Activated naive CD8-positive, alpha-beta T cell treated with anti-CD3 and anti-CD28 coated beads, Interleukin-2, amount 50 U/mL, for 24 hours (primary cell): ENCODE data around the gene SPATA1.

Source experiments
- ATAC-seq: fragments of 150-1000 bp; cut with Tn5 transposase; one replicate; pipeline ENCODE4 v1.10.0; 2021
- DNase-seq: peaks from one replicate; pipeline ENCODE4 v3.0.0; 2021
- H3K27ac Mint-ChIP-seq: one replicate; pipeline ENCODE4 v1.8.0; 2021; ENCODE audit warnings: mild to moderate bottlenecking, mixed read lengths
- H3K27me3 Mint-ChIP-seq: one replicate; pipeline ENCODE4 v1.8.0; 2021; ENCODE audit warnings: mixed read lengths
- H3K36me3 Mint-ChIP-seq: one replicate; pipeline ENCODE4 v1.8.0; 2021; ENCODE audit warnings: low read depth, mixed read lengths
- H3K4me1 Mint-ChIP-seq: one replicate; pipeline ENCODE4 v1.8.0; 2021; ENCODE audit warnings: mixed read lengths
- H3K4me3 Mint-ChIP-seq: one replicate; pipeline ENCODE4 v1.8.0; 2021; ENCODE audit warnings: mild to moderate bottlenecking, moderate library complexity, mixed read lengths
- H3K9me3 Mint-ChIP-seq: one replicate; pipeline ENCODE4 v1.8.0; 2021; ENCODE audit warnings: mixed read lengths

SPATA1 gene, protein sequence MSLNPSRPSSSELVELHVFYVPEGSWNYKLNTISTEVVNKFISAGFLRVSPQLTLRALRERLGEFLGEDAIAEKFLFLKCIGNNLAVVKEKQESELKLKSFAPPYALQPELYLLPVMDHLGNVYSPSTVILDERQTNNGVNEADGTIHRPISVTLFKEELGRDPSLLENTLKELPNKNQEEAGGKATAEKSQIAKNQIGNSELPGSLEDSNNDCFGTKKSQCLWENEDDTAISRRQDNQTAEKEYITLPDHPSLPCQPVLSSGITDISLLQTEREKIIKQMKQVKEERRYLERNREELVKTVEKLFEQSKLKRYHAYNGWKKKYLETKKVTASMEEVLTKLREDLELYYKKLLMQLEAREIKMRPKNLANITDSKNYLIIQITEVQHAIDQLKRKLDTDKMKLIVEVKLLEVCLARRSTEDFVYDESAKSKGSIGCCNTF

DNA sequence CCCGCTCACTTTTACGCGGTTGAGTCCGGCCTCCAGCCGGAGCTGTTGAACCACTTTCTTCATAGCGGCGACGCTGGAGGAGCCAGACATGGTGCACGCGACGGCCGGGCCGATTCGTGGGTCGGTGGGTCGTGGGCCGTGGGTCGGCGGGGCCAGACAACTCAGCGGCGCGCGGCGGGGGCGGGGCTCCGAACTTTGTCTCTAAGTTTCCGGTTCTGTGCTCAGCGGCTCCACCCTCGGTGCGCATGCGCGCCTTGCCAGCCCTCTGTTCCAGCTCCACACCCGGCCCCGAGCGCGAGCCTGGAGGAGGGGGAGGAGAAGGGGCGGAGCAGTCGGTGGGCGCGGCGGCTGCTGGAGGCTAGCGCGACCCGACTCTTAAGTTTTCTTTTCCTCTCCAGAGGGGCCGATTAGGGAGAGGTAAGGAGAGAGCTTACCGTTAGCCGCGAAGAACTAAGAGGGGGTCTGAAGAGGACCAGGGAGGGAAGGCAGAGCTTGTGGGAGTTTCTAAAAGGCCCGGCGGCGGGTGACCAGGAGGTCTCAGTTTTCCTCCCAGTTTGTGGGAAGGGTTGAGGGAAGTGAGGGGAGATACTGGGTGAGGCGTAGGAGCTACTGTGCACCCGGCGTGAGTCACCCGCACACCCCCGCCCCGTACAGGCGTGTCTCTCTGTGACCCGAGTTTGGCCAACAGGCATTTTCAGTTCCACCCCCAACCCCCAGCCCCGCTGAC lies at the start of gene SPATA1, which contains the start of gene GNG5:
SPATA1 (plus strand) TSS at position 385 of the 727 bp plus-strand sequence. CDS start 9,974 bp downstream, outside the sequence.
GNG5 (minus strand) TSS at position 580 of the 727 bp plus-strand sequence; CDS start at position 90, 490 bp downstream.
- H3K4me1 Mint-ChIP-seq = peaks cover 48% of the 10 kb centered on the region
- peak; percentile 82 for ATAC-seq
- H3K4me3 Mint-ChIP-seq = peak within 1 kb of the TSS; percentile 97
- no peaks in the 10 kb centered on the region for H3K9me3 Mint-ChIP-seq
- DNase-seq = peak; percentile 99
- no peaks in the 10 kb centered on the region for H3K27me3 Mint-ChIP-seq
- H3K27ac Mint-ChIP-seq = peak within 1 kb of the TSS; percentile 98
- H3K36me3 Mint-ChIP-seq = peaks cover 17% of the 10 kb centered on the region

GRCh38 chr1:84462118-84462517 lies 44.1 kb upstream of the SPATA1 start:
- no peak for DNase-seq
- H3K4me1 Mint-ChIP-seq = no peaks in the 10 kb centered on the region
- no peaks in the 10 kb centered on the region for H3K9me3 Mint-ChIP-seq
- no peak for ATAC-seq
- H3K36me3 Mint-ChIP-seq = no peaks in the 10 kb centered on the region
- H3K27ac Mint-ChIP-seq = no peak overlapping the region
- no peak overlapping the region for H3K4me3 Mint-ChIP-seq
- H3K27me3 Mint-ChIP-seq = peaks cover 27% of the 10 kb centered on the region

DNA sequence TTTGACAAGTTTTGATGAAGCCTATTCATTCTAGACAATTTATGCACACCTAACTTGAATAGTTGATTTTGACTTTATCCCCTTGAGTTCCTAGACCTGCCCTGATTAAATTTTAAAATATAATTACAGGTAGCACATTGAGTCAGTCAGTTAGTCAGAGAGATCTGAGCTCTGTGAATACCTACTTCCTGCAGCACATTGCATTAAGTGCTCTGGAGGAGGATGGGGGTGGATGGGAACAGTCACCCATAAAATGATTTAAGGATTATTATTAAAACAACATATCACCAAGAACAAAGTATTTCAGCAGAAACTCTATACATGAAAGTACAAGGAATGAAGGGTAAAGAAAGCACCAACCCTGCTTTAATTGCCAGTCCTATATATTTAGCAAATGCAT lies 38.9 kb upstream of the SPATA1 start:
- no peaks in the 10 kb centered on the region for H3K36me3 Mint-ChIP-seq
- H3K9me3 Mint-ChIP-seq = no peaks in the 10 kb centered on the region
- no peak overlapping the region for H3K27ac Mint-ChIP-seq
- no peak overlapping the region for H3K4me3 Mint-ChIP-seq
- ATAC-seq (no peak), DNase-seq (no peak)
- H3K27me3 Mint-ChIP-seq = peaks cover 46% of the 10 kb centered on the region
- no peaks in the 10 kb centered on the region for H3K4me1 Mint-ChIP-seq

- H3K4me3 Mint-ChIP-seq = no peak overlapping the region
- H3K27me3 Mint-ChIP-seq = peaks cover 40% of the 10 kb centered on the region
- no peak overlapping the region for H3K27ac Mint-ChIP-seq
- peaks cover 18% of the 10 kb centered on the region for H3K4me1 Mint-ChIP-seq
- H3K36me3 Mint-ChIP-seq = peaks cover 10% of the 10 kb centered on the region
- ATAC-seq (no peak), DNase-seq (no peak)
- peaks cover 17% of the 10 kb centered on the region for H3K9me3 Mint-ChIP-seq
Observed at GRCh38 chr1:84476225-84476624, 30.0 kb upstream of the SPATA1 start.

DNA sequence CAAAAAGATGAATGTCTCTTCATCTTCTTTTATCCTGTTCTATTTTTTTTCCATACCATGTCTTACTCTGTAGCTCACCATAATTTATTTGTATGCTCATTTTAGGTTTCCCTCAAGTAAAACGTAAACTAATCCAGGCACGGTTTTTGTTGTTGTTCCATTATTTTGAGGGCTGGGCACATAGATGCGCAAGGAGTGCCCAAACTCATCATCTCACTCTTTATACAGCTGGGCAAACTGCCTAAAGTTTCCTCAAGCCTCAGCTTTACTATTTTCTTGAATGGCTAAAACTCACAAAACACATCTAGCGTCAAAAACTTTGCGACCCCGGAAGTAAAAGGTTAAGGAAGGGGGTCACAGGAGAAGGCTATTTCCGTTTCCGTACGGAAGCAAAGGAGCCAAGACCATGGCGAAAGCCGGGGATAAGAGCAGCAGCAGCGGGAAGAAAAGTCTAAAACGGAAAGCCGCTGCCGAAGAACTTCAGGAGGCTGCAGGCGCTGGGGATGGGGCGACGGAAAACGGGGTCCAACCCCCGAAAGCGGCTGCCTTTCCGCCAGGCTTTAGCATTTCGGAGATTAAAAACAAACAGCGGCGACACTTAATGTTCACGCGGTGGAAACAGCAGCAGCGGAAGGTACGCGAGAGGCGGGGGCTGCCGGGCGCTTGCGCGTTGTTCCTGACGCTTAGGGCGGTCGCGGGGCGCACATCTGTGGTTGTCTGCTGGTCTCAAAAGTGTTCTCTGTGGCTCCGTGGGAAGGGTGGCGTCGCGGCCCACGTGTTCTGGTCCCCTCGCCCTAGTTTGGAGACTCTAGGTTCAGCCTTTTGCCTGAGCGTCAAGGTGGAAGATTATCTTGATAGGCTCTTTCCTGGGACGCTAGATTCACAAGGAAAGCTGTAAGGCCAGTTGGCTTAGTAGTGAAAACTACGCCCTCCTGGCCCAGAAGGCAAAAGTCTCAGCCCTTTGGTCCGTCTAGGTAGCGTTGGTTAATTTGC lies 27.0 kb upstream of the SPATA1 start, which contains the start of gene RPF1:
RPF1 (plus strand) TSS at position 391 of the 993 bp plus-strand sequence; CDS start at position 407, 16 bp downstream.
- Mint-ChIP-seq H3K36me3 (peaks cover 32% of the 10 kb centered on the region), H3K4me3 (peak within 1 kb of the TSS; percentile 98), H3K27me3 (peaks cover 26% of the 10 kb centered on the region), H3K27ac (peak within 1 kb of the TSS; percentile 97), H3K9me3 (peaks cover 17% of the 10 kb centered on the region), H3K4me1 (peaks cover 39% of the 10 kb centered on the region)
- DNase-seq (peak; percentile 78), ATAC-seq (peak; percentile 97)

DNA sequence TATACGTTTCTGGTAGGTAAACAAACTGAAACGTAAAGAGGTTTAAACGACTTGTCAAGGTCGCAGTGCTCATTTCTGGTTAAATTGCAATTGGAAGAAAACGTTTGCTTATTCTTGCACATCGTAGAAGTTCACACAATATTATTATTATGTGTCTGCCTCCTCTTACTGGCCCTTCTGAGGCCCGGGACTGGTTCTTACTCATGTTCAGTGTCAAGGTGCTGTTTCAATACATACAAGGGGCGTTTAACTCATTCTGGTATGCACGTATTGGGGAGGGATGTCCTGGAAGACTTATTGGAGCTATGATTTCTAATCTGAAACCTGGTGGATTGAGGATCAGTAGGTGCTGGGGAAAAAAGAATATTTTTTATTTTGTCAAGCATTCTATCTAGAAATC lies 26.2 kb upstream of the SPATA1 start:
- Mint-ChIP-seq H3K4me3 (peak overlapping the region; percentile 98), H3K27ac (peak overlapping the region; percentile 97), H3K27me3 (peaks cover 20% of the 10 kb centered on the region), H3K9me3 (peaks cover 17% of the 10 kb centered on the region), H3K36me3 (peaks cover 40% of the 10 kb centered on the region), H3K4me1 (peaks cover 41% of the 10 kb centered on the region)
- no peak for DNase-seq
- ATAC-seq = no peak

DNA sequence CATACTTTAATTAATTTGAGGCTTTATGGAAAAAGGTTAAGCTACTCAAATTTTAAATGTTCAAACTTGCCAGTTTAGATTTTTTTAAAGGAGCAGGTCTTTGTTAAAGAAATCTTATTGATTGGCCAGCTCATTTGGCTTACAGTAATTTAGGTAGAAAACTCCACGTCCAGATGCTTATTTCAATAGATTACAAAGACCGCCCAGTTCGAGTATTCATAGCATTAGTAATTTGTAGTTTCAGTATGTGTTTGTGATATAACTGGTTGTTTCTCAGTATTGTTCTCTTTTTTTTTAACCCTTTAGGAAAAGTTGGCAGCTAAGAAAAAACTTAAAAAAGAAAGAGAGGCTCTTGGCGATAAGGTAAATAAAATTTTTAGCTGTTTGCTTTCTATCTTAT lies 25.5 kb upstream of the SPATA1 start:
- peaks cover 17% of the 10 kb centered on the region for H3K9me3 Mint-ChIP-seq
- peaks cover 46% of the 10 kb centered on the region for H3K36me3 Mint-ChIP-seq
- H3K4me1 Mint-ChIP-seq = peaks cover 46% of the 10 kb centered on the region
- H3K27ac Mint-ChIP-seq = no peak overlapping the region
- H3K27me3 Mint-ChIP-seq = peaks cover 17% of the 10 kb centered on the region
- peak overlapping the region; percentile 98 for H3K4me3 Mint-ChIP-seq
- DNase-seq (no peak), ATAC-seq (no peak)

- no peak for DNase-seq
- H3K9me3 Mint-ChIP-seq = peaks cover 21% of the 10 kb centered on the region
- no peak for ATAC-seq
- H3K4me1 Mint-ChIP-seq = peaks cover 52% of the 10 kb centered on the region
- H3K36me3 Mint-ChIP-seq = peaks cover 51% of the 10 kb centered on the region
- peak overlapping the region; percentile 59 for H3K4me3 Mint-ChIP-seq
- H3K27ac Mint-ChIP-seq = no peak overlapping the region
- peaks cover 12% of the 10 kb centered on the region for H3K27me3 Mint-ChIP-seq
Observed at GRCh38 chr1:84481317-84481716, 24.9 kb upstream of the SPATA1 start.

DNA sequence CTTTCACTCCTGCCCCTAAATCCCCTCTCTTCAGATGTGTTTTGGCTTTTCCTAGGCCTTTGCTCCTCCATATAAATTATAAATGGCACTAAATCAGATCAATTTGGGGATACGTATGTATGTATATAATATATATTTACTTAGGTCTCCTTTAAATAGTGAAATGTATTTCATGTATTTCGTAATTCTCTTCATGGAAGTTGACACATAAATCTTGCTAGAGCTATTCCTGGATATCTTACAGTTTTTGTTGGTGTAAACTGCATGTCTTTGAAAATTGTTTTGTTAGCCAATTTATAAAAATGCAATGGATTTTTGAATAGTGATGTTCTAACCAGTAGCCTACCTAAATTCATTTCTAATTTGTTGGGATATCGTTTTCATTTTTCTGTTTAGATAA lies 18.1 kb upstream of the SPATA1 start:
- H3K9me3 Mint-ChIP-seq = peaks cover 4% of the 10 kb centered on the region
- ATAC-seq = no peak
- no peak for DNase-seq

GRCh38 chr1:84489766-84490165 lies 16.4 kb upstream of the SPATA1 start:
- Mint-ChIP-seq H3K4me1 (peaks cover 27% of the 10 kb centered on the region), H3K9me3 (peaks cover 4% of the 10 kb centered on the region), H3K27ac (no peak overlapping the region), H3K4me3 (no peak overlapping the region), H3K36me3 (peaks cover 50% of the 10 kb centered on the region), H3K27me3 (no peaks in the 10 kb centered on the region)
- DNase-seq = no peak
- ATAC-seq = no peak

More for the DNA sequence above, 18.1 kb upstream of the SPATA1 start:
- Mint-ChIP-seq H3K27ac (no peak overlapping the region), H3K4me3 (no peak overlapping the region), H3K36me3 (peaks cover 58% of the 10 kb centered on the region), H3K27me3 (no peaks in the 10 kb centered on the region), H3K4me1 (peaks cover 29% of the 10 kb centered on the region)

DNA sequence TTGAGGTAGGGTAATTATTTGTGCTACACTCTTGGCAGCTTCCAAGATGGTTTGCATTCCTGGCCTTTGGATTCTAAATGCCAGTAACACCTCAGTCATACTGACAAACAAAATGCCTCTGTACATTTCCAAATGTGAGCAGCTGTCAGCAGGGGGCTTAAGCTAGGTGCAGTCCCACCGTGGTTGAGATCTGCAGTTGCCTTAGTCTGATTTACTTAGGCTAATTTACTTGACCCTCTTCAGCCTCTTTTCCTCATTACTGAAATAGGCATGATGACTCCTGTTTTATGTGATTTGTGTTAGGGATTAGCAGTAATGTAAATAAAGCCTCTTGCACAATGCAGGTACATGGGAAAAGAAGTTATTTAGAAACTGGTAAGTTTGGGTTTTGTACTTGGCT lies 13.5 kb upstream of the SPATA1 start:
- ATAC-seq (no peak), DNase-seq (no peak)
- Mint-ChIP-seq H3K36me3 (peaks cover 53% of the 10 kb centered on the region), H3K4me3 (no peak overlapping the region), H3K27ac (no peak overlapping the region), H3K27me3 (no peaks in the 10 kb centered on the region), H3K9me3 (no peaks in the 10 kb centered on the region), H3K4me1 (peaks cover 9% of the 10 kb centered on the region)

- Mint-ChIP-seq H3K4me3 (no peak overlapping the region), H3K27ac (no peak overlapping the region), H3K4me1 (peaks cover 17% of the 10 kb centered on the region), H3K9me3 (no peaks in the 10 kb centered on the region), H3K27me3 (no peaks in the 10 kb centered on the region), H3K36me3 (peaks cover 61% of the 10 kb centered on the region)
- no peak for DNase-seq
- no peak for ATAC-seq
Observed at GRCh38 chr1:84493747-84494146, 12.4 kb upstream of the SPATA1 start.

GRCh38 chr1:84496498-84496897 lies 9.7 kb upstream of the SPATA1 start:
- DNase-seq (no peak), ATAC-seq (no peak)
- H3K9me3 Mint-ChIP-seq = no peaks in the 10 kb centered on the region
- H3K27me3 Mint-ChIP-seq = no peaks in the 10 kb centered on the region
- peaks cover 56% of the 10 kb centered on the region for H3K36me3 Mint-ChIP-seq
- H3K4me1 Mint-ChIP-seq = peaks cover 23% of the 10 kb centered on the region
- no peak overlapping the region for H3K4me3 Mint-ChIP-seq
- H3K27ac Mint-ChIP-seq = no peak overlapping the region
